Measurements from ENCODE around the gene FARS2. TPM values are rescaled to one million over a fixed set of nuclear protein-coding genes. Genes with fewer than 3 reads are reported as not detected.

Gene FARS2
- total and polyA plus RNA-seq, 9 of the 15 experiments (the other 6 are each of a cell fraction or from before 2014, with no cell fraction given) = 16.5 to 62.2 (median 27.0) TPM

DNA sequence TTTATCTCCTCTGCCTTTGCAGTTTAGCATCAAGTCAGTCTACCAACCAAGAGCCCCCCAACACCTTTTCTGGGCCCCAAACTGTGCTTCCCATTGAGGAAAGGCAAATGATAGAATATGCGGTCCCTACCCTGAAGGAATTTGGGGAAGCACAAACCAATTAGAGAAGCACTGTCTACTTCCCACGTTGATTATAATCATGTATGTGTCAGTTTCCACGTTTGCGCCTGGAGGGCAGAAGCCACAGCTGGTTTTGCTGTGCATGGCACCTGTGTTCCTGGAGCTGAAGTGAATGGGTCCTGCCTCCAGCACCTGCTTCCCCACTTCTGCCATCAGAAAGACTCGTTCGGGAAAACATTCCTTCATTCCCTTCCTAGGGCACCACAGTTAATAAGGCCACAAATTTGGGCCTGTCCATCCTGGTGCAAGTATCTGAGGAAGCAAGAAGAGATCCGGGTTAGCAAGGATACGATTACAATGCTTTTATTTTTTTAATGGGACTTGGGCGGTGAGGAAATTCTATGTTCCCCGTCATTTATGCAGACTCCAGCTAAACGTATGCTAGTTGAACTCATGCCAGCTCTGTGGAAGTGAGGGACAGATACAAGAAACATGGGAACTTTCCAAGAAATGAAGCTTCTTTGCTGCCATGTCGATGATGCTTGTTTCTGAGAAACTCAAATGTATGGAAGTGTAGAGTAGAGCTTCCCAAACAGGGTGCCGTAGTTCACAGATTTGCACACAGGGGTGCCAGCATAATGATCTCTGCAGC lies 411.9 kb downstream of the FARS2 start:
- H3K9me3 ChIP-seq (replicated peaks; ENCODE audit: control insufficient read depth, insufficient read depth, low read depth, low read length) = no peaks in the 10 kb centered on the region
- no peak overlapping the region for H3K4me3 ChIP-seq
- no peaks in the 10 kb centered on the region for H4K20me1 ChIP-seq (replicated peaks; ENCODE audit: control insufficient read depth, insufficient read depth, low read length)
- H3K9ac ChIP-seq (ENCODE audit: insufficient read depth in 1 of 2, low read depth in 2 of 2, low read length in 2 of 2) = no peak overlapping the region
- ATAC-seq (no peak), DNase-seq (ENCODE audit: extremely low read depth in 1 of 4, low spot score in 3 of 4) (no peak), FAIRE-seq (no peak)
- BruUV-seq (replicated peaks) = no TSS peak
- ChIA-PET POLR2A (interaction anchor here (1.2 kb wide), 1 partner anchor 7 kb away, joined by 3 read pairs; no protein-coding TSS in a partner anchor), CTCF (ENCODE audit: low intra/inter-chr PET ratio) (no interaction called here)
- in situ Hi-C loops (cut with MboI) (no loop called here), intact Hi-C loops (cut with micrococcal nuclease) (loop anchor here (5.0 kb wide), 1 partner anchor 201 kb away; no protein-coding TSS in a partner anchor)
- no peaks in the 10 kb centered on the region for H3K9me1 ChIP-seq (ENCODE audit: control insufficient read depth, insufficient read depth, low read length)
- 53% methylated on average over 13 of the region's 13 CpGs for WGBS (ENCODE audit: insufficient coverage, low coverage, missing lambda C conversion rate)
- H3K4me1 ChIP-seq (replicated peaks in 1 of 2; ENCODE audit: control insufficient read depth in 2 of 2, insufficient read depth in 2 of 2, low read length in 2 of 2) = peaks cover 0 to 17% of the 10 kb centered on the region in 2 experiments; a peak in 4 of 5 replicates
- no peak for TF ChIP-seq UBTF (IDR thresholded peaks at IDR 0.05; ENCODE audit: borderline replicate concordance in 1 of 2, low read depth in 2 of 2, low read length in 2 of 2)
- TF ChIP-seq JUND (IDR thresholded peaks at IDR 0.05; ENCODE audit: borderline replicate concordance, low read depth, low read length) = no peak
- TF ChIP-seq JUND (tag; IDR thresholded peaks at IDR 0.05; ENCODE audit: borderline replicate concordance, low read depth, low read length) = no peak
- TF ChIP-seq ZNF76 (CRISPR knock-in tag; IDR thresholded peaks at IDR 0.05; ENCODE audit: borderline replicate concordance) = no peak
- TF ChIP-seq ZNF561 (CRISPR knock-in tag; conservative IDR thresholded peaks at IDR 0.05) = no peak
- H3K79me2 ChIP-seq (ENCODE audit: control insufficient read depth, insufficient read depth, low read length) = no peaks in the 10 kb centered on the region
- no peaks in the 10 kb centered on the region for H3K36me3 ChIP-seq (ENCODE audit: control insufficient read depth, insufficient read depth, low read length)
- no peaks in the 10 kb centered on the region for H3K27me3 ChIP-seq (ENCODE audit: control insufficient read depth in 2 of 2, insufficient read depth in 2 of 2, low read length in 2 of 2)
- no peak overlapping the region for H3K4me2 ChIP-seq (ENCODE audit: insufficient read depth, low read length)
- H2AFZ ChIP-seq (ENCODE audit: low read depth, low read length) = no peak overlapping the region
- H3K27ac ChIP-seq (ENCODE audit: extremely low read depth, low read depth, low read length) = no peak overlapping the region
